RPMI8226 (cell line): ENCODE measurements around the gene GADD45B.
"Not testable (repeated sequence)": the region's sequence is repeated elsewhere in the genome, so short reads cannot be mapped to it uniquely, and the experiment has no call there.

Experiments
- DNase-seq: peaks from one replicate; pipeline ENCODE4 v3.0.0-alpha.2; 2015

GADD45B gene

GRCh38 chr19:2444251-2445002, 31.5 kb upstream of the GADD45B start:
- no peak for DNase-seq

- DNase-seq: peak; percentile 86
Measured at GRCh38 chr19:2446381-2446780, 29.5 kb upstream of the GADD45B start.

- DNase-seq: no peak
Measured at GRCh38 chr19:2449019-2449418, 26.9 kb upstream of the GADD45B start.

- DNase-seq: no peak
Measured at GRCh38 chr19:2451138-2451537, 24.8 kb upstream of the GADD45B start.

DNA sequence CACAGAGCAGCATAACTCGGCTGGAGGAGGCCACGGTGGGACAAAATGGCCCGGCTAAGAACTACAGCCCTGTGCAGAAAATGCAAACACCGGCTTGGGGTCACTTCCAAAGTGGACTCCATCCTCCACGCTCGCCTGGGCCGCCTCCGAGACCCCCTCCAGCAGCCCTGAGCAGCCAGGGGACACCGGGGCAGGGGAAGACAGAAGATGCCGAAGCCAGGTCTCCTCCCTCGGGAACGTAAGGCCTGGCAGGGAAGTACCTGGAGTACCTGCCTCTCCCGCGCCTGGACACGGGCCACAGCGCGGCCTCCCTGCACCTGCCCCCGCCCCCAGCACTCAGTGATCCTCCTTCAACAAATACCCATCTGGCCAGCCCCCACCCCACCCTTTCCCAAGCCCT, 24.2 kb upstream of the GADD45B start:
- no peak for DNase-seq

- DNase-seq: no peak
Measured at GRCh38 chr19:2453431-2454025, 22.4 kb upstream of the GADD45B start.

DNA sequence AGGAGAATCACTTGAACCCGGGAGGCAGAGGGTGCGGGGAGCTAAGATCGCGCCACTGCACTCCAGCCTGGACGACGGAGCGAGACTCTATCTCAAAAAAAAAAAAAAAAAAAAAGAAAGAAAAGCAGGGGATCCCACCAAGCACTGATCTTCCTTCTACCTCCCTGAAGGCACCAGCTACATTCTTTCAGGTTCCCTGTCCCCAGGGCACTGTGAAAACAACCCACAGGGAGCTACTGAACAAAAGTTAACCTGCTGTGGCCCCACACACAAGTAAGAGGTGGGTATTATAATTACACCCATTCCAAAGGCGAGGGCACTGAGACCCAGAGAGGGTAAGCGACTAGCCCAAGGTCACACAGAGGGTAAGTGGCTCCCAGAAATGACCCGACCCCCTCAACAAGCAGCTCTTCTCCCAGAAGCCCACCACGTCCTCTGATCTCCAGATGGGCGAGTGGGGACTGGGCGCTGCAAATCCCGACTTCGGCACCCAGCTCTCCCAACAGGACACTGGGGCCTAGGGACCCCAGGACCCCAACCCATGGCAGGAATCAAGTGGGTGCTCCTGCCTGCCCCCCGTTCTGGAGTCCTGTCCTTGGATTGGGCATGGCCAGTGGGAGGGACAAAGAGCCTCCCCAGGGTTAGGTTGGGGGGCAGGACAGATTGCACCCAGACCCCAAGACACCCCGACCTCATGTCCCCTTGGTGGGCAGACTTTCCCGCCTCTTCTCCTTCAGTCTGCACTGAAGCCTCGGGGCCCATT, 21.5 kb upstream of the GADD45B start:
- DNase-seq: no peak

- DNase-seq: no peak
Measured at GRCh38 chr19:2454962-2455850, 20.7 kb upstream of the GADD45B start.

DNA sequence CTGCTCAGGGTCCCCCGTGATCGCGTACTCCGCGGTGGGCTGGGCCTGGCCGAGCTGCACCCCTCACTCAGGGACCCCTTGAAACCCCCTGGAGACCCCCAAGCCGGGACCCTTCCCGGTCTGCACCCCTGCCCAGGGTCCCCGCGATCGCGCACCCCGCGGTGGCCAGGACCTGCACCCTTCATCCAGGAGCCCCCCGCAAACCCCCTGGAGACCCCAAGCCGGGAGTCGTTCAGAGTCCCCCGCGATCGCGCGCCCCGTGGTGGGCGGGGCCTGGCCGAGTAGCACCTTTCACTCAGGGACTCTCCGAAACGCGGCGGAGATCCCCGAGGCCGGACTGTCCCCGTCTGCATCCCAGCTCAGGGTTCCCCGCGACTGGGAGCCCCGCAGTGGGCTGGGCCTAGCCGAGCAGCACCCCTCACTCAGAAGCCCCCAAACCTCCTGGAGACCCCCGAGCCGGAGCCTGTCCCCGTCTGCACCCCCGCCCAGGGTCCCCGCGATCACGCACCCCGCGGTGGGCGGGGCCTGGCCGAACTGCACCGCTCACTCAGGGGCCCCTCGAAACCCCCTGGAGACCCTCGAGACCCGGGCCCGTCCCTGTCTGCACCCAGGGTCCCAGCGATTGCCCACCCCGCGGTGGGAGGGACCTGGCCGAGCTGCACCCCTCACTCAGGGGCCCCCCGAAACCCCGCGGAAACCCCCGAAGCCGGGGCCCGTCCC, 19.9 kb upstream of the GADD45B start:
- peak; percentile 68 for DNase-seq

GRCh38 chr19:2457394-2458037, 18.4 kb upstream of the GADD45B start:
- no peak for DNase-seq

DNA sequence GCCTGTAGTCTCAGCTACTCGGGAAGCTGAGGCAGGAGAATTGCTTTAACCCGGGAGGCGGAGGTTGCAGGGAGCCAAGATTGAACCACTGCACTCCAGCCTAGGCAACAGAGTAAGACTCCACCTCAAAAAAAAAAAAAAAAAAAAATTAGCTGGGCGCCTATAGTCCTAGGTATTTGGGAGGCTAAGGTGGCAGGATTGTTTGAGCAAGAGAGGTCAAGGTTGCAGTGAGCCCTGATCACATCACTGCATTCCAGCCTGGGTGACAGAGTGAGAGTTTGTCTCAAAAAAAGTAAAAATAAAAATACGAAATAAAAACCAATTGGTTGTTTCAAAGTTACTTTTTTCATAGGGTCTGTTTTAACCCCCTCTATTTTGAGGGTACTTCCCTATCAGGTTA, 17.9 kb upstream of the GADD45B start:
- DNase-seq: no peak

DNA sequence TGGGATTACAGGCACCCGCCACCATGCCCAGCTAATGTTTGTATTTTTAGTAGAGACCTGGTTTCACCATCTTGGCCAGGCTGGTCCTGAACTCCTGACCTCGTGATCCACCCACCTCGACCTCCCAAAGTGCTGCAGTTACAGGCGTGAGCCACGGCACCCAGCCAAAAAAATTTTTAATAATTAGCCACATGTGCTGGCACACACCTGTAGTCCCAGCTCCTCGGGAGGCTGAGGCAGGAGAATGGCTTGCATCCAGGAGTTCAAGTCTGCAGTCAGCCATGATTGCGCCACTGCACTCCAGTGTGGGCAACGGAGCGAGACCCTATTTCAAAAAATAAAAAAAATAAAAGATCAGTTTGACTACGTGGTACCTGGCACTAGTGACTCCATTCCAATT, 17.2 kb upstream of the GADD45B start:
- DNase-seq: peak; percentile 20

GRCh38 chr19:2460245-2460644, 15.7 kb upstream of the GADD45B start:
- DNase-seq: no peak

DNA sequence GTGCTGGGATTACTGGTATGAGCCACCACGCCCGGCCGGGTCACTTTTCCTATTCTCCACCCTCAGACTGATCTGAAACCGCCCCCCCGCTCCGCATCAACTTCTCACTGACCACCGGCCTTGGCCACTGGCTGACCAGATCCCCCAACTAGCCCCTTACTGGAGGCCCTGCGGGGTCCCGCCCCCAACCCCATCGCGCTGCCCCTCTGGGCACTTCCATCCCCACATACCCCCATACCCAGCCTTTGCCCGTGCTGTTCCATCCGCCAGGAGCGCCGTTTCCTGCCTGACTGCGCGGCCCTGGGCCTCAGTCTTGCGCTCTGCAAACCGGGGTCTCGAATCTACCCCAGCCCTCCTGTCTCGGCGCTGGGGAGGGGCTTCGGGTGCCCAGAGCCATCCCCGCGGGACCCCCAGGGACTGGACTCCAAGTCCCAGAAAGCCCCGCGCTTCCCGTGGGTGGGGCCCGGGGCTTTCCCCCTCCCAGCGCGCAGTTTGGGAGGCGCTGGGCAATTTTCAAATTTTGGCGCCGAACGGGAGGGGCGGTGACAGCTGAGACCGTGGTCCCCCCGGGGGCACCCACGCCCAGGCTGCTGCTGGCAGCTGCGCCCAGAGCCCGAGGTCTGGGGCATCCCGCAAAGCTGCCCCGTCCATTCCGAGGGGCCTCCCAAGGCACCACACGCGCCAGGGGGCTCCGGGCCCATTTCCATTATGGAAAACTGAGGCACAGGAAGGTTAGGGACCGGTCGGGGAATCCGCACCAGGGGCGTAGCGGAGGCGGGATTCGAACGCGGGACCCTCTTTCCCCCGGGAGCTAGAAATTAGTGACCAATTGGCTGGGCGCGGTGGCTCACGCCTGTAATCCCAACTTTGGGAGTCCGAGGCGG, 13.9 kb upstream of the GADD45B start:
- peak; percentile 34 for DNase-seq

DNA sequence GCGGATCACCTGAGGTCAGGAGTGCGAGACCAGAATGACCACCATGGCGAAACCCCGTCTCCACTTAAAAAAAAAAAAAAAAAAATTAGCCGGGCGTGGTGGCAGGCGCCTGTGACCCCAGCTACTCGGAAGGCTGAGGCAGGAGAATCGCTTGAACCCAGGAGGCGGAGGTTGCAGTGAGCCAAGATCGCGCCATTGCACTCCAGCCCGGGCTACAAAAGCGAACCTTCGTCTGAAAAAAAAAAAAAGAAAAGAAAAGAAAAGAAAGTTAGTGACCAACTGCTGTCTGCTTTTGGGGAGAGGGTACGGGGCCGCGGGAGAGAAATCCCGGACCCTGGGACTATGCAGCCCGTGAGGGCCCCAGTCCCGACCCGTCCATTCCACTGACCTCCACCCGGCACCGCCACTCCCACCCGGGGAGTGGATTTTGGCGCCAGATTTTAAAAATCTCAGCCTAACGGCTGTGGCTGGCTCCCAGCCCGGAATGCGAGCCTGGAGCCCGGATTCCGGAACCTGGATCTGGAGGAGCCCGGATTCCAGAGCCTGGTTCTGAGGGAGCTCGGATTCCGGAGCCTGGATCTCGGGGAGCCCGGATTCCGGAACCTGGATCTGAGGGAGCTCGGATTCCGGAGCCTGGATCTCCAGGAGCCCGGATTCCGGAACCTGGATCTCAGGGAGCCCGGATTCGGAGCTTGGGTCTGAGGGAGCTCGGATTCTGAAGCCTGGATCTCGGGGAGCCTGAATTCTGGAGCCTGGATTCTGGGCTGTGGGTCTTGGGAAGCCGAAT, 13.1 kb upstream of the GADD45B start:
- no peak for DNase-seq

GRCh38 chr19:2463694-2464093, 12.2 kb upstream of the GADD45B start:
- DNase-seq: not testable (repeated sequence)

DNA sequence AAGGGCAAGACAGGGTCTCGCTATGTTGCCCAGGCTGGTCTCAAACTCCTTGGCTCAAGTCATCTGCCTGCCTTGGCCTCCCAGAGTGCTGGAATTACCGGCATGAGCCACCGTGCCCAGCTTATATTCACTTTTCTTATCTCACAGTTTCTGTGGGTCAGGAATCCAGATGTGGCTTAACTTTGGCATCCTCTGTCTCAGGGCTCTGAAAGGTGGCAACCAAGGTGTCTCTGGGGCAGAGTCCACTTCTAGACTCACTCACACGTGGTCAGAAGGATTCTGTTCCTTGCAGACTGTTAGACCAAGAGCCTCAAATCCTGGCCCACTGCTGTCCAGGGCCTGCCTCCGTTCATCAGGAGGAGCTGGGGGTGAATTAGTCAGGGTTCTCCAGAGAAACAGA, 11.5 kb upstream of the GADD45B start:
- no peak for DNase-seq

DNA sequence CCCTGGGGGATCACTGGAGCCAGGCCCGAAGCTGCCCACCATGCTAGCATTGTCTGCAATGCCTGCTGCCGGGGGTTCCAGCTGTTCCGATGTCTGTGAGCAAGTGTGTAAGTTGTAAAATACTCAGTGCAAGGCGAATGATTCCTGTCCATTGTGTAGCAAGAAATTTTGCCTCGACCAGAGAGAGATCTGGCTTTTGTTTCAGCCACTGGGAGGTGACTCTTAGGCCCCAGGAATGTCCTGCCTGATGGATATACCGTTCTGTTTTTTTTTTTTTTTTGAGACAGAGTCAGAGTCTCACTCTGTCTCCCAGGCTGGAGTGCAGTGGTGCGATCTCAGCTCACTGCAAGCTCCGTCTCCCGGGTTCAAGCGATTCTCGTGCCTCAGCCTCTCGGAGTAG, 7.3 kb upstream of the GADD45B start:
- no peak for DNase-seq

GRCh38 chr19:2469102-2469914, 6.6 kb upstream of the GADD45B start:
- DNase-seq: peak; percentile 91
